ENCODE data around the gene MALAT1. TPM values are rescaled to one million over a fixed set of nuclear protein-coding genes. Genes with fewer than 3 reads are reported as not detected.

MALAT1 gene
- total and polyA plus RNA-seq, 10 of the 15 experiments (the other 5 are each of a cell fraction or from before 2014, with no cell fraction given), result 448 to 8,160 (median 2,019) TPM

DNA sequence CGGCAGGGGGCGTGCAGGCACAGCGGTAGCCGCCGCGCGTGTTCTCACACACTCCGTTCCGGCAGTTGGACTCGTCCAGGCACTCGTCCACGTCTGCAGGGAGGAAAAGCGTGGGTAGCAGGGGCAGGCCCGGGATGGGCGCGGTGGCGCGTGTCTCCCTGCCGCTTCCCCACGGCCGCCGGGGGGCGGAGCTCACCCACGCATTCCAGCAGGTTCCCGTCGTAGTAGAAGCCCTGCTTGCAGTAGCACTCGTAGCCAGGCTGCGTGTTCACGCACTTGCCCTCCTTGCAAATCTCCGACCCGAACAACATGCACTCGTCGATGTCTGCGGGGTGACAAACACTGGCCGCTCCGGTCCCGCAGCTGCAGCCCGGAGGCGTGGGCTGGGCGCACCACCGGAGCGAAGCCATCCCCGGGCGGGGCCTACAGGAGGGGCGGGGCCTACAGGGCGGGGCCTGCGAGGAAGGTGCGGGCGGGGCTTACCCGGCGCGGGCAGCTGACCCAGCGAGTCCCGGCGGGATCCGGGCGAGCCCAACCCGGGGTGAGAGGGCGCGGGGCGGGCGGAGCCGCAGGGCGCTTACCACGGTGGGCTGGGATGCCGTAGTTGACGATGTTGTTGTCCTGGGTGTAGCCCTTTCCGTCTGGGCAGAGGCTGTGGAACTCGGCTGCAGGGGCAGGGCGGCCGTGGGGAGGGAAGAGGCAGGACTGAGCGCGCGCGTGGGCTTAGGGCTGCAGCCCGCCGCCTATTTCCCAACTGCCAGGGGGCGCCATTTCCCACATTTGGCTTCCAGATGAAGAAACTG, 41.6 kb downstream of the MALAT1 start (continued):
- TF ChIP-seq, protein P1, sequence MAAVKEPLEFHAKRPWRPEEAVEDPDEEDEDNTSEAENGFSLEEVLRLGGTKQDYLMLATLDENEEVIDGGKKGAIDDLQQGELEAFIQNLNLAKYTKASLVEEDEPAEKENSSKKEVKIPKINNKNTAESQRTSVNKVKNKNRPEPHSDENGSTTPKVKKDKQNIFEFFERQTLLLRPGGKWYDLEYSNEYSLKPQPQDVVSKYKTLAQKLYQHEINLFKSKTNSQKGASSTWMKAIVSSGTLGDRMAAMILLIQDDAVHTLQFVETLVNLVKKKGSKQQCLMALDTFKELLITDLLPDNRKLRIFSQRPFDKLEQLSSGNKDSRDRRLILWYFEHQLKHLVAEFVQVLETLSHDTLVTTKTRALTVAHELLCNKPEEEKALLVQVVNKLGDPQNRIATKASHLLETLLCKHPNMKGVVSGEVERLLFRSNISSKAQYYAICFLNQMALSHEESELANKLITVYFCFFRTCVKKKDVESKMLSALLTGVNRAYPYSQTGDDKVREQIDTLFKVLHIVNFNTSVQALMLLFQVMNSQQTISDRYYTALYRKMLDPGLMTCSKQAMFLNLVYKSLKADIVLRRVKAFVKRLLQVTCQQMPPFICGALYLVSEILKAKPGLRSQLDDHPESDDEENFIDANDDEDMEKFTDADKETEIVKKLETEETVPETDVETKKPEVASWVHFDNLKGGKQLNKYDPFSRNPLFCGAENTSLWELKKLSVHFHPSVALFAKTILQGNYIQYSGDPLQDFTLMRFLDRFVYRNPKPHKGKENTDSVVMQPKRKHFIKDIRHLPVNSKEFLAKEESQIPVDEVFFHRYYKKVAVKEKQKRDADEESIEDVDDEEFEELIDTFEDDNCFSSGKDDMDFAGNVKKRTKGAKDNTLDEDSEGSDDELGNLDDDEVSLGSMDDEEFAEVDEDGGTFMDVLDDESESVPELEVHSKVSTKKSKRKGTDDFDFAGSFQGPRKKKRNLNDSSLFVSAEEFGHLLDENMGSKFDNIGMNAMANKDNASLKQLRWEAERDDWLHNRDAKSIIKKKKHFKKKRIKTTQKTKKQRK (IDR thresholded peaks at IDR 0.05; ENCODE audit: low read depth, low read length), result no peak
- TF ChIP-seq STAT3 (IDR thresholded peaks at IDR 0.05; ENCODE audit: low read depth, low read length), result no peak
- peak; percentile 61; the same call in 1 of the 2 replicates for TF ChIP-seq ZBTB40 (IDR thresholded peaks at IDR 0.05; ENCODE audit: borderline replicate concordance)
- TF ChIP-seq DPF2 (IDR thresholded peaks at IDR 0.05), result peak; percentile 77
- peak; percentile 77; the same call in 1 of the 2 replicates for TF ChIP-seq NBN (IDR thresholded peaks at IDR 0.05)
- no peak for TF ChIP-seq SREBF2 (IDR thresholded peaks at IDR 0.05; ENCODE audit: low read length)
- TF ChIP-seq ATF7 (IDR thresholded peaks at IDR 0.05; ENCODE audit: low read depth), result 0 out of 2 replicates have a peak, but pooled peaks have one; percentile 6
- TF ChIP-seq ZZZ3 (IDR thresholded peaks at IDR 0.05; ENCODE audit: control insufficient read depth, insufficient read length, low read depth), result no peak
- TF ChIP-seq, protein P2, sequence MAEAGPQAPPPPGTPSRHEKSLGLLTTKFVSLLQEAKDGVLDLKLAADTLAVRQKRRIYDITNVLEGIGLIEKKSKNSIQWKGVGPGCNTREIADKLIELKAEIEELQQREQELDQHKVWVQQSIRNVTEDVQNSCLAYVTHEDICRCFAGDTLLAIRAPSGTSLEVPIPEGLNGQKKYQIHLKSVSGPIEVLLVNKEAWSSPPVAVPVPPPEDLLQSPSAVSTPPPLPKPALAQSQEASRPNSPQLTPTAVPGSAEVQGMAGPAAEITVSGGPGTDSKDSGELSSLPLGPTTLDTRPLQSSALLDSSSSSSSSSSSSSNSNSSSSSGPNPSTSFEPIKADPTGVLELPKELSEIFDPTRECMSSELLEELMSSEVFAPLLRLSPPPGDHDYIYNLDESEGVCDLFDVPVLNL (IDR thresholded peaks at IDR 0.05; ENCODE audit: low read depth, low read length), result no peak; the same call in 1 of the 2 replicates
- TF ChIP-seq STAT1 (conservative IDR thresholded peaks at IDR 0.05), result no peak
- no peak for TF ChIP-seq PML (IDR thresholded peaks at IDR 0.05; ENCODE audit: low read length)
- peak; percentile 23 to 78; a peak in 2 of 4 replicates for TF ChIP-seq BHLHE40 (IDR thresholded peaks at IDR 0.05; ENCODE audit: borderline replicate concordance in 1 of 2, low read depth in 2 of 2, low read length in 1 of 2)
- TF ChIP-seq ZNF384 (IDR thresholded peaks at IDR 0.05; ENCODE audit: borderline replicate concordance, low read depth, low read length), result no peak
- TF ChIP-seq NR2F1 (conservative IDR thresholded peaks at IDR 0.05), result peak; percentile 91
- TF ChIP-seq JUND (IDR thresholded peaks at IDR 0.05; ENCODE audit: low read depth, low read length), result no peak
- TF ChIP-seq, protein P3, sequence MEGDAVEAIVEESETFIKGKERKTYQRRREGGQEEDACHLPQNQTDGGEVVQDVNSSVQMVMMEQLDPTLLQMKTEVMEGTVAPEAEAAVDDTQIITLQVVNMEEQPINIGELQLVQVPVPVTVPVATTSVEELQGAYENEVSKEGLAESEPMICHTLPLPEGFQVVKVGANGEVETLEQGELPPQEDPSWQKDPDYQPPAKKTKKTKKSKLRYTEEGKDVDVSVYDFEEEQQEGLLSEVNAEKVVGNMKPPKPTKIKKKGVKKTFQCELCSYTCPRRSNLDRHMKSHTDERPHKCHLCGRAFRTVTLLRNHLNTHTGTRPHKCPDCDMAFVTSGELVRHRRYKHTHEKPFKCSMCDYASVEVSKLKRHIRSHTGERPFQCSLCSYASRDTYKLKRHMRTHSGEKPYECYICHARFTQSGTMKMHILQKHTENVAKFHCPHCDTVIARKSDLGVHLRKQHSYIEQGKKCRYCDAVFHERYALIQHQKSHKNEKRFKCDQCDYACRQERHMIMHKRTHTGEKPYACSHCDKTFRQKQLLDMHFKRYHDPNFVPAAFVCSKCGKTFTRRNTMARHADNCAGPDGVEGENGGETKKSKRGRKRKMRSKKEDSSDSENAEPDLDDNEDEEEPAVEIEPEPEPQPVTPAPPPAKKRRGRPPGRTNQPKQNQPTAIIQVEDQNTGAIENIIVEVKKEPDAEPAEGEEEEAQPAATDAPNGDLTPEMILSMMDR (IDR thresholded peaks at IDR 0.05 in 2 of 3, conservative IDR thresholded peaks at IDR 0.05 in 1 of 3; ENCODE audit: control insufficient read depth in 2 of 3, extremely low read depth in 1 of 3, insufficient read depth in 1 of 3, low read depth in 3 of 3, low read length in 3 of 3), result peak; percentile 82 to 91 (median 82)
- no peak for TF ChIP-seq KDM1A (IDR thresholded peaks at IDR 0.05; ENCODE audit: borderline replicate concordance)
- 0 out of 2 replicates have a peak, but pooled peaks have one; percentile 8 for TF ChIP-seq RCOR1 (conservative IDR thresholded peaks at IDR 0.05; ENCODE audit: low read depth, low read length)
- TF ChIP-seq CREM (IDR thresholded peaks at IDR 0.05; ENCODE audit: low read depth), result 0 out of 2 replicates have a peak, but pooled peaks have one; percentile 43
- peak; percentile 11; the same call in 1 of the 2 replicates for TF ChIP-seq TCF12 (IDR thresholded peaks at IDR 0.05; ENCODE audit: low read depth, low read length)

Measured in GM12878 (cell line).